Right lung (tissue), 5 donors: Measurements from ENCODE around the gene SDK1. TPM values are rescaled to one million over a fixed set of nuclear protein-coding genes. Genes with fewer than 3 reads are reported as not detected.
"Not testable (repeated sequence)": the region's sequence is repeated elsewhere in the genome, so short reads cannot be mapped to it uniquely, and the experiment has no call there.

Experiments
- DNase-seq, 2 donors: peaks; one replicate each; pipeline ENCODE4 v3.0.0-alpha.2; 2013
- polyA plus RNA-seq, 5 donors: library from polyadenylated mRNA; unstranded; fragments of 120-200 nt; gene quantifications; one replicate each; pipeline versions ENCODE4 v1.2.1 to v1.2.3, GENCODE V29; 2013; ENCODE audit warnings: inconsistent platforms in 1 of 5, low replicate concordance in 1 of 5; ENCODE audit not compliant: insufficient read length in 5 of 5, insufficient read depth in 1 of 5

Gene SDK1
- polyA plus RNA-seq, 5 donors = 8.1 to 19.5 (median 9.5) TPM

GRCh38 chr7:4072161-4072925, 771.3 kb downstream of the SDK1 start:
- DNase-seq = no peak

- no peak for DNase-seq
Observed at GRCh38 chr7:4073052-4073451, 772.0 kb downstream of the SDK1 start.

GRCh38 chr7:4073750-4074149, 772.7 kb downstream of the SDK1 start:
- no peak for DNase-seq

- no peak for DNase-seq
Observed at GRCh38 chr7:4074407-4074806, 773.4 kb downstream of the SDK1 start.

- no peak for DNase-seq
Observed at GRCh38 chr7:4074994-4075393, 773.9 kb downstream of the SDK1 start.

- no peak for DNase-seq
Observed at GRCh38 chr7:4076701-4077294, 775.7 kb downstream of the SDK1 start.

GRCh38 chr7:4077980-4078379, 776.9 kb downstream of the SDK1 start:
- DNase-seq = no peak

- no peak for DNase-seq
Observed at GRCh38 chr7:4078580-4078979, 777.5 kb downstream of the SDK1 start.

GRCh38 chr7:4079366-4079765, 778.3 kb downstream of the SDK1 start:
- DNase-seq = no peak

GRCh38 chr7:4079956-4080355, 778.9 kb downstream of the SDK1 start:
- peak; percentile 36 to 59 for DNase-seq

- DNase-seq = no peak
Observed at GRCh38 chr7:4080954-4081353, 779.9 kb downstream of the SDK1 start.

- DNase-seq = no peak
Observed at GRCh38 chr7:4083513-4083912, 782.5 kb downstream of the SDK1 start.

GRCh38 chr7:4084271-4084670, 783.2 kb downstream of the SDK1 start:
- DNase-seq = no peak

- no peak for DNase-seq
Observed at GRCh38 chr7:4085937-4086691, 785.1 kb downstream of the SDK1 start.

GRCh38 chr7:4086723-4087122, 785.7 kb downstream of the SDK1 start:
- DNase-seq = no peak

- DNase-seq = no peak
Observed at GRCh38 chr7:4091767-4092166, 790.7 kb downstream of the SDK1 start.

GRCh38 chr7:4093035-4093434, 792.0 kb downstream of the SDK1 start:
- no peak for DNase-seq

GRCh38 chr7:4093483-4093882, 792.4 kb downstream of the SDK1 start:
- DNase-seq = no peak

- DNase-seq = not testable (repeated sequence)
Observed at GRCh38 chr7:4094158-4094557, 793.1 kb downstream of the SDK1 start.

- DNase-seq = no peak
Observed at GRCh38 chr7:4097001-4097609, 796.1 kb downstream of the SDK1 start.

GRCh38 chr7:4098169-4098568, 797.1 kb downstream of the SDK1 start:
- DNase-seq = no peak

- DNase-seq = no peak
Observed at GRCh38 chr7:4099651-4100050, 798.6 kb downstream of the SDK1 start.

GRCh38 chr7:4100148-4100547, 799.1 kb downstream of the SDK1 start:
- no peak for DNase-seq
